Upper lobe of right lung (tissue), 1 donor: Measurements from ENCODE around the gene ZSCAN5C. TPM values are rescaled to one million over a fixed set of nuclear protein-coding genes. Genes with fewer than 3 reads are reported as not detected.
A peak's percentile ranks its signal among the peaks of the same experiment; 100 is the strongest.

ENCODE experiments used
- ATAC-seq: fragments of 200-7000 bp; cut with Tn5 transposase; one replicate; pipeline ENCODE4 v1.9.1; 2020; ENCODE audit warnings: mild to moderate bottlenecking, moderate library complexity
- DNase-seq: peaks from one replicate; pipeline ENCODE4 v3.0.0-alpha.2; 2020
- H3K27ac ChIP-seq: fragments of 200-600 bp; one replicate; pipeline ENCODE4 v1.8.0; 2022
- H3K27me3 ChIP-seq: fragments of 200-600 bp; one replicate; pipeline ENCODE4 v1.8.0; 2022; ENCODE audit warnings: mild to moderate bottlenecking
- H3K36me3 ChIP-seq: fragments of 200-600 bp; one replicate; pipeline ENCODE4 v1.8.0; 2022
- H3K4me1 ChIP-seq: fragments of 200-600 bp; one replicate; pipeline ENCODE4 v1.8.0; 2022
- H3K4me3 ChIP-seq: fragments of 200-600 bp; one replicate; pipeline ENCODE4 v1.8.0; 2022; ENCODE audit warnings: mild to moderate bottlenecking
- H3K9me3 ChIP-seq: fragments of 200-600 bp; one replicate; pipeline ENCODE4 v1.8.0; 2022
- CTCF ChIP-seq: fragments of 200-600 bp; IDR thresholded peaks from one replicate; pipeline ENCODE4 v1.8.0; 2022; ENCODE audit warnings: antibody characterized with exemption
- intact Hi-C: fragments of 100-400 bp; cut with DNase I; formaldehyde crosslinking; loops from one replicate; pipeline ENCODE4 v1.11.0; 2022
- total RNA-seq: library from RNA; stranded (reverse); fragmentation: NEBNext Ultra II Directional; extraction: Animal tissue kit (Norgen Biotek cat#: 25700); gene quantifications from one replicate; pipeline ENCODE4 v1.2.1, GENCODE V29; 2021
- donor health status: DM: no; HTN: yes; CAD: no; lungs with severe emphysema.

ZSCAN5C gene
- total RNA-seq, 1 donor from 2014 or later: not detected

- DNase-seq (no peak), ATAC-seq (no peak)
- Histone ChIP-seq H3K4me3 (no peak overlapping the region), H3K36me3 (peaks cover 33% of the 10 kb centered on the region), H3K27ac (no peak overlapping the region), H3K9me3 (no peaks in the 10 kb centered on the region), H3K27me3 (no peaks in the 10 kb centered on the region), H3K4me1 (no peaks in the 10 kb centered on the region)
- intact Hi-C loops: no loop called here
- no peak for TF ChIP-seq CTCF
These were observed 43.8 kb upstream of the ZSCAN5C start for GRCh38 chr19:56158170-56158757.

DNA sequence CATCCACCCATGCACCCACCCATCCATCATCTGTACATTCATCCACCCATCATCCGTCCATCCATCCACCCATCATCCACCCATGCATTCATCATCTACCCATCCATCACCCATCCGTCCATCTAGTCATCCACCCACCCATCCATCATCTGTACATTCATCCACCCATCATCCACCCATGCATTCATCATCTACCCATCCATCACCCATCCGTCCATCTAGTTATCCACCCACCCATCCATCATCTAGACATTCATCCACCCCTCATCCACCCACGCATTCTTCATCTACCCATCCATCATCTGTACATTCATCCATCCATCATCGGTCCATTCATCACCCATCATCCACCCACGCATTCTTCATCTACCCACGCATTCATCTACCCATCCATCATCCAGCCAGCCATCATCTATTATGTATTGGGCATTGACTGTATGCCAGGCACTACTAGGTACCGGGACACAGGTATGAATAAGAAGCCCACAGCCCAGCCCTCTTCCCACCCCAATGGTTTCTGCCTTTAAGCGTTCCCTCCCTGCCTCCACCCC, 43.0 kb upstream of the ZSCAN5C start:
- Histone ChIP-seq H3K9me3 (no peaks in the 10 kb centered on the region), H3K4me3 (no peak overlapping the region), H3K27ac (no peak overlapping the region), H3K27me3 (no peaks in the 10 kb centered on the region), H3K4me1 (no peaks in the 10 kb centered on the region), H3K36me3 (peaks cover 33% of the 10 kb centered on the region)
- intact Hi-C loops: no loop called here
- no peak for TF ChIP-seq CTCF
- ATAC-seq (no peak), DNase-seq (no peak)

GRCh38 chr19:56159622-56160271, 42.3 kb upstream of the ZSCAN5C start:
- TF ChIP-seq CTCF: no peak
- no peak for DNase-seq
- Histone ChIP-seq H3K4me1 (no peaks in the 10 kb centered on the region), H3K27ac (no peak overlapping the region), H3K4me3 (no peak overlapping the region), H3K36me3 (peaks cover 32% of the 10 kb centered on the region), H3K27me3 (no peaks in the 10 kb centered on the region), H3K9me3 (no peaks in the 10 kb centered on the region)
- intact Hi-C loops: loop anchor here (10.0 kb wide), 1 partner anchor 45 kb away; no protein-coding TSS in a partner anchor
- no peak for ATAC-seq

- H3K4me1 ChIP-seq: no peaks in the 10 kb centered on the region
- no peak for DNase-seq
- TF ChIP-seq CTCF: no peak
- H3K36me3 ChIP-seq: peaks cover 17% of the 10 kb centered on the region
- H3K4me3 ChIP-seq: no peak overlapping the region
- no peaks in the 10 kb centered on the region for H3K27me3 ChIP-seq
- H3K9me3 ChIP-seq: no peaks in the 10 kb centered on the region
- no peak for ATAC-seq
- H3K27ac ChIP-seq: no peak overlapping the region
- intact Hi-C loops: loop anchor here (10.0 kb wide), 1 partner anchor 47 kb away; no protein-coding TSS in a partner anchor
These were observed 40.5 kb upstream of the ZSCAN5C start for GRCh38 chr19:56161534-56161933.

DNA sequence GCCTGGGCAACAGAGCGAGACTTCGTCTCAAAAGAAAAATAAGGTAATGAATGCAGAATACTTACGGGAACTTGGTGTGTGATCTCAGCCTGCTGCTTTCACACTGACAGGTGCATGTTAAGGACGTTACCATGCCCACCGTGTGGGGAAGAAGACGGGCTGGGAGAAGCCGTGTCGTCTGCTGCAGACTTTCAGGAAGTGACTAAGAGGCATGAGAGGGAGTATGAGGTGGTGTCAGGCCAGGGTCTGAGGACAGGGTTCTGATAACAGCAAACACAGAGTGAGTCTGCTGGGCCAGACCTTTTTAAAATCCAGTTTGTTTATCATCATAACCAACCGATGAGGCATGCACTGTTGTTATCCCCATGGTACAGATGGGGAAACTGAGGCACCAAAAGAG, 39.8 kb upstream of the ZSCAN5C start:
- intact Hi-C loops: loop anchor here (10.0 kb wide), 1 partner anchor 47 kb away; no protein-coding TSS in a partner anchor
- Histone ChIP-seq H3K4me1 (no peaks in the 10 kb centered on the region), H3K4me3 (no peak overlapping the region), H3K9me3 (no peaks in the 10 kb centered on the region), H3K27ac (no peak overlapping the region), H3K27me3 (no peaks in the 10 kb centered on the region), H3K36me3 (peaks cover 17% of the 10 kb centered on the region)
- no peak for DNase-seq
- peak; percentile 10 for ATAC-seq
- no peak for TF ChIP-seq CTCF
